GM19099 (cell line): ENCODE results near the gene LEPROT.

ENCODE experiments used
- POLR2A ChIP-seq: IDR thresholded peaks from 3 replicates; pipeline ENCODE4 v1.6.1; 2011; ENCODE audit warnings: low read depth; ENCODE audit not compliant: insufficient read length; ENCODE audit errors: extremely low read depth

Gene LEPROT

GRCh38 chr1:65420590-65421350, at the start of gene LEPROT, which contains the start of gene LEPR:
LEPROT (plus strand) TSS chr1:65420668; CDS start chr1:65420725, 57 bp downstream.
LEPR (plus strand) TSS chr1:65420668; CDS start chr1:65565566, 144,898 bp downstream.
- peak; percentile 81 for TF ChIP-seq POLR2A

GRCh38 chr1:65371544-65371943, 48.9 kb upstream of the LEPROT start:
- TF ChIP-seq POLR2A, result no peak

DNA sequence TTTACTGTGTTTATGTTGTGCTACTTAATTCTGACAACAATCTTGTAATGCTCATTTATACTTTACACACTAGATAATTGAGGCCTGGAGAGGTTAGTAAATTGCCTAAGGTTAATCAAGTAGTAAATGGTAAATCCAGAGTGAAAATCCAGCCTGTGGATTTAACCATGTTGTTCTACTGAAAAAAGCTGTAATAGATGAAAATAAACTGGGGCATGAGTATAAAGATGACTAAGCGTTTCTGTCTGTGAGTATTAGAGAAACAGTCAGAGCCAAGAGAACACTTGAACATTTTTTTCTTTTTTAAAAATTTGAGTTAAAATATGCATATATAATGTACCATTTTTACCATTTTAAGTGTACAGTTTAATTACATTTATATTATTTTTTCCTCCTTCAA, 47.9 kb upstream of the LEPROT start:
- TF ChIP-seq POLR2A, result no peak

DNA sequence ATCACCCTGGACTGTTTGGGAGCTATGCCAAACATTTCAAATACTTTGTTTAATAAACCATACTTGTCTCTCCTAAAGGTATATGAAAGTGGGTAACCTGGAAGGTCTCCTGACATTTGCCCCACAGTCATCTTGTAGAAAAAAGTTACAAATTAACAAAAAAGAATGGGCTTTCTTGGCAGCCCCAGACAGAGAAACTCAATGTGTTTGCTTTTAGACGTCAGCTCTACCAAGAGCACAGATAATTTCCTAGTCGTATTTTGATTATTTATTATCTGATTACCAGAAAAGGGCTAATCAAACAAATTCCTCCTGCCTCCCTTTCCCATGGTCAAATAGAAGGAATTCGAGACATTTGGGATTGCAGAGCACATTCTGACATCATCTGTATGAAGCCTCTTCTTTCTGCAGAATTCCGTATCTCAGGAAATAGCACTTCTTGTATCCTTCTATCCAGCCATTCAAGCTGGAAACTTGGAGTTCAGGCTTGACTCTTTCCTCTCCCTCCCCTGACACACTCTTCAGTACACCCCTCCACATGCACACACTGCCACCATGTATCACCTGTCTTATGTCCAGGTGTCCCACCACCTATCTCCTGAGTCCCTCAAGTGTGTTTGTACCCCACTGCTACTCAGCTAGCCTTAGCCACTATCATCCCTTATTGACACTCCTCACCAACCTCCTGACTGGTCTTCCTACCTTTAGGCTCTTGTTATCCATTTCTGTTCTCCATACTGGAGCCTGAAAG, 42.8 kb upstream of the LEPROT start:
- no peak for TF ChIP-seq POLR2A

- no peak for TF ChIP-seq POLR2A
These were observed 42.1 kb upstream of the LEPROT start for GRCh38 chr1:65378247-65378946.

DNA sequence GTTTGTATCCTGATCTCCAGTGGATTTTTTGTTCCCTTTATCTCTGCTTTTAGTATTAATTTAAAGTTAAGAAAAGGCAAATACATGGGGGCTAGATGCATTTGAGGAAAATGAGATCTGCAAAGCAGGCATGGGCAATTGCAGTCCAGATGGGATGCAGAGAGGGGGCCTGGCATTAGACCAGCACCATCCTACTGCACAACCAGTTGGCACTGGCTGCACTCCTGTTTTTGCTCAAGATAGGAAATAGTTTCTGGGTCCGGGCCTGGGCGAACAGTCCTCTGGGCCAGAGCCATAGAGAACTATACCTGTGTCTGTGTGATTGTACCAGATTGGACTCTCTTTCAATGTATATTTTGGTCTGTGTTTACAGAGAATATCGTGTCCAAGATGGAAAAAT, 34.0 kb upstream of the LEPROT start:
- no peak for TF ChIP-seq POLR2A

DNA sequence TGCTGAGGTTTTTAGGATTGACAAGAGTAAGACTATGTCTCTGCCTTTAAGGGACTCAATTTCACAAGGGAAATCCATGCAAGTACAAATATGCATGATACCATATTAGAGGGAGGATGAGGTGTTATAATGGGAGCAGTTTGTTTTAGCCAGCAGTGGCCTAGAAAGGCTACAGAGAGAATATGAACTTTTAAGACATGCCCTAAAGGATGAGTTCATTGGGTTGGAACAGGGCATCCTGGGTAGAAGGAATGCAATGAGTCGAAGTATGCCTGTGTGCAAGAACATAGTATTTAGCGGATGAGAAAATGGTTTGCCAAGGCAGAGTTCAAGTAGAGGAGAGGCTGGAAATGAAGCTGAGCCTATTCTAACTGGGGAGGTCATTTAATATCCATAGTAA, 32.6 kb upstream of the LEPROT start:
- no peak for TF ChIP-seq POLR2A

DNA sequence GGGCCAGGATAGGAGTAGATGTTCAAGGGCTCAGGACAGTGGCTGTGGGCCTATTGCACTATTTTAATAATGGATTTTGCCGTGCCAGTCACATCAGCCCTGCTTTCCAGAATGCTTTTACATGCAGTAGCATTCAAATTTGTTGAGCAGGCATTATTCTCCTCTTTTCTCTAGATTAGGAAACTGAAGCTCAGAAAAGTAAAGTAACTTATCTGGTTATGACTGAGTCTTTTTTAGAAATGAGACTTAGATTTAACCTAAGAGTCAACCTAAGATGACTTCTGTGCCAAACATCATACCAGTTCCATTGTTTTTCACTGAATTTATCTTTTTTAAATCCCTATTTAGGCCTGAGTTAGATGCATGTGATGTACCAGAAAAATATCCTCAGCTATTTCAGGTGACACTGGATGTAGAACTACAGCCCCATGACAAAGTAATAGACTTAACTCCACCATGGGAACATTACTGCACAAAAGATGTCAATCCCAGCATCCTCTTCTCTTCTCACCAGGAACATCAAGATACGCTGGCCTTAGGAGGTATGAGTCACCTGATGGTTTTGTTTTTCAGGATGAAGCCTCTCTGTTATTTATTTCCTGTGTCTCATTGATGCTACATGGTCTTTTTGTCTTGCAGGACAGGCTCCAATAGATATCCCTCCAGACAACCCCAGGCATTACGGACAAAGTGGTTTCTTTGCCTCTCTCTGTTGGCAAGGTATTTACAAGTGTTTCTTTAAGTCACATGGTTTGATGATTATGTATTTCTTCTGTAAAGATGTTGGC, 31.4 kb upstream of the LEPROT start:
- no peak for TF ChIP-seq POLR2A

DNA sequence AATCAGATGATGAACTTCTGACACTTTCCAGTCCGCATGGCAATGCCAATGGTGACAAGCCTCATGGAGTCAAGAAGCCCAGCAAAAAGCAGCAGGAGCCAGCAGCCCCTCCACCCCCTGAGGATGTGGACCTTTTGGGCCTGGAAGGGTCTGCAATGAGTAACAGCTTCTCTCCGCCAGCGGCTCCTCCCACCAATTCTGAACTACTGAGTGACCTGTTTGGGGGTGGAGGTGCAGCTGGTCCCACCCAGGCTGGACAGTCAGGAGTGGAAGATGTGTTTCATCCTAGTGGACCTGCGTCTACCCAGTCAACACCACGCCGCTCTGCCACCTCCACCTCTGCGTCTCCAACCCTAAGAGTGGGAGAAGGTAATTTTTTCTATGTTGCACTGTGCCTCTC, 28.0 kb upstream of the LEPROT start:
- TF ChIP-seq POLR2A, result no peak

GRCh38 chr1:65393347-65393746, 27.1 kb upstream of the LEPROT start:
- TF ChIP-seq POLR2A, result no peak

DNA sequence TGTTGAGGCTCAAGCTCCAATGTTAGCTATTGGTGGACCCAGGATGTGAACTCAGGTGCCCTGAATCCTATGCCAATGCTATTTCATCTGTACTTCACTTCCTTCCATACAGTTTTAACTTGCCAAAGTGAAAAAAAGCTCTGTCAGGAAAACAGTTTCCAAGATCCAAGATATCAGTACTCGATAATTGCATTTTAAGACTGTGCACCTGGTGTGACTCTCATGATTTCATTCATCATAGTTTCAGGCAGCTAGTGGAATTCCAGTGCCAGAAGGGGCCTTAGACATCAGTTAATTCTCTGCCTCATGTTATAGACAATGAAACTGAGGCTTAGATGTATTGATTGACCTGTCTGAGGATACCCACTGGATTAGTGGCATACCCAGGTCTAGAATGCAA, 26.5 kb upstream of the LEPROT start:
- TF ChIP-seq POLR2A, result no peak

- TF ChIP-seq POLR2A, result no peak
These were observed 24.4 kb upstream of the LEPROT start for GRCh38 chr1:65395887-65396612.

GRCh38 chr1:65398083-65398482, 22.4 kb upstream of the LEPROT start:
- TF ChIP-seq POLR2A, result no peak

DNA sequence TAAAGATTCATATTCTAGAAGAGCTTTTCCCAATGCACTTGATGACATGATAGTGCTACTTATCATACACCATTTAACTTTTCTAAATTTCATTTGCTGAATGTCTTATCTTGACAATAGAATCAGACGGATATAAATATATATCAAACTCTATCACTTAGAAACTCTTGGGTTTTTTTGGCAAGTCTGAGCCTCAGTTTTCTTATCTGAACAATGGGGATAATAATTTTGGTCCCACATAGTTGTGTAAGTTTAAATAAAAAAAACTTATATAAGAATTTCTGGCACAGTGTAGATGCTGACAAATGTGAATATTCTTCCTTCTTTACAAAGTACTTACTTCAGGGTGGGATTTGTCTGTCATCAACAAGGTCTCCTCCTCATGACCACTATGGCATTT, 21.5 kb upstream of the LEPROT start:
- TF ChIP-seq POLR2A, result no peak
